ENCODE results near the gene ZFAND3.

Gene ZFAND3

GRCh38 chr6:38170666-38171355 is 351.3 kb downstream of the ZFAND3 start:
- no peak for DNase-seq (ENCODE audit: low read depth)

- DNase-seq (ENCODE audit: low read depth): no peak
Observed at GRCh38 chr6:38171997-38172738, 352.6 kb downstream of the ZFAND3 start.

GRCh38 chr6:38172739-38173410 is 353.3 kb downstream of the ZFAND3 start:
- DNase-seq (ENCODE audit: low read depth): no peak

- no peak for DNase-seq (ENCODE audit: low read depth)
Observed at GRCh38 chr6:38173909-38174308, 354.4 kb downstream of the ZFAND3 start.

GRCh38 chr6:38174315-38174714 is 354.8 kb downstream of the ZFAND3 start:
- DNase-seq (ENCODE audit: low read depth): no peak

- DNase-seq (ENCODE audit: low read depth): no peak
Observed at GRCh38 chr6:38174806-38175495, 355.4 kb downstream of the ZFAND3 start.

- DNase-seq (ENCODE audit: low read depth): no peak
Observed at GRCh38 chr6:38175786-38176185, 356.3 kb downstream of the ZFAND3 start.

- no peak for DNase-seq (ENCODE audit: low read depth)
Observed at GRCh38 chr6:38176797-38177751, 357.5 kb downstream of the ZFAND3 start.

- no peak for DNase-seq (ENCODE audit: low read depth)
Observed at GRCh38 chr6:38177882-38178583, 358.5 kb downstream of the ZFAND3 start.

- no peak for DNase-seq (ENCODE audit: low read depth)
Observed at GRCh38 chr6:38178584-38178886, 359.0 kb downstream of the ZFAND3 start.

GRCh38 chr6:38179300-38179699 is 359.8 kb downstream of the ZFAND3 start:
- no peak for DNase-seq (ENCODE audit: low read depth)

GRCh38 chr6:38179794-38180430 is 360.4 kb downstream of the ZFAND3 start:
- no peak for DNase-seq (ENCODE audit: low read depth)

GRCh38 chr6:38180586-38180985 is 361.1 kb downstream of the ZFAND3 start:
- DNase-seq (ENCODE audit: low read depth): no peak

- DNase-seq (ENCODE audit: low read depth): no peak
Observed at GRCh38 chr6:38182426-38182825, 362.9 kb downstream of the ZFAND3 start.

- DNase-seq (ENCODE audit: low read depth): no peak
Observed at GRCh38 chr6:38183856-38184584, 364.5 kb downstream of the ZFAND3 start.

- no peak for DNase-seq (ENCODE audit: low read depth)
Observed at GRCh38 chr6:38184585-38185080, 365.1 kb downstream of the ZFAND3 start.

GRCh38 chr6:38185244-38185643 is 365.7 kb downstream of the ZFAND3 start:
- no peak for DNase-seq (ENCODE audit: low read depth)

- DNase-seq (ENCODE audit: low read depth): no peak
Observed at GRCh38 chr6:38185752-38186151, 366.2 kb downstream of the ZFAND3 start.

- no peak for DNase-seq (ENCODE audit: low read depth)
Observed at GRCh38 chr6:38187325-38187724, 367.8 kb downstream of the ZFAND3 start.
